ENCODE data around the gene FABP6. TPM values are rescaled to one million over a fixed set of nuclear protein-coding genes. Genes with fewer than 3 reads are reported as not detected.

The FABP6 gene
- total and polyA plus RNA-seq, 9 of the 15 experiments (the other 6 are each of a cell fraction or from before 2014, with no cell fraction given), result 0.11 to 0.33 (median 0.21) TPM; not detected in 4

GRCh38 chr5:160213537-160213936 lies 15.8 kb upstream of the FABP6 start (continued):
- no peak for TF ChIP-seq ZNF764 (CRISPR knock-in tag; IDR thresholded peaks at IDR 0.05; ENCODE audit: low read depth)
- TF ChIP-seq ZNF318 (IDR thresholded peaks at IDR 0.05; ENCODE audit: borderline replicate concordance in 1 of 2, low read depth in 1 of 2), result no peak
- no peak for TF ChIP-seq ZNF274 (IDR thresholded peaks at IDR 0.05; ENCODE audit: borderline replicate concordance, low read depth, low read length)
- no peak for TF ChIP-seq TAF9B (IDR thresholded peaks at IDR 0.05; ENCODE audit: partially characterized antibody)
- no peak for TF ChIP-seq CBFA2T3 (IDR thresholded peaks at IDR 0.05)
- TF ChIP-seq ZNF217 (CRISPR knock-in tag; IDR thresholded peaks at IDR 0.05), result no peak
- no peak for TF ChIP-seq ZNF224 (CRISPR knock-in tag; IDR thresholded peaks at IDR 0.05)
- TF ChIP-seq MITF (IDR thresholded peaks at IDR 0.05), result no peak
- no peak for TF ChIP-seq STAG1 (CRISPR knock-in tag; IDR thresholded peaks at IDR 0.05; ENCODE audit: borderline replicate concordance)
- no peak for TF ChIP-seq C11orf30 (IDR thresholded peaks at IDR 0.05; ENCODE audit: low read depth)
- TF ChIP-seq ZNF165 (CRISPR knock-in tag; IDR thresholded peaks at IDR 0.05; ENCODE audit: borderline replicate concordance), result no peak
- no peak for TF ChIP-seq CEBPB (tag; IDR thresholded peaks at IDR 0.05)

All from K562 (cell line).